Measurements from ENCODE around the gene UGT1A9. TPM values are rescaled to one million over a fixed set of nuclear protein-coding genes. Genes with fewer than 3 reads are reported as not detected.

The UGT1A9 gene
- total and polyA plus RNA-seq, 2 of the 13 experiments (the other 11 are each of a cell fraction or from before 2014, with no cell fraction given): 0.07 TPM; not detected in 1

- no peak for TF ChIP-seq ZNF557 (CRISPR knock-in tag; IDR thresholded peaks at IDR 0.05)
- TF ChIP-seq ZFAT (CRISPR knock-in tag; conservative IDR thresholded peaks at IDR 0.05): no peak
- no peak for TF ChIP-seq KDM4B (CRISPR knock-in tag; IDR thresholded peaks at IDR 0.05)
- peak; percentile 70; the same call in 1 of the 2 replicates for TF ChIP-seq KDM3A (CRISPR knock-in tag; IDR thresholded peaks at IDR 0.05; ENCODE audit: low read depth)
- TF ChIP-seq ZNF501 (CRISPR knock-in tag; IDR thresholded peaks at IDR 0.05): no peak
- peak; percentile 95 for TF ChIP-seq ARID3A (IDR thresholded peaks at IDR 0.05; ENCODE audit: low read depth, low read length)
- no peak for TF ChIP-seq ZNF768 (CRISPR knock-in tag; IDR thresholded peaks at IDR 0.05)
- TF ChIP-seq GMEB2 (CRISPR knock-in tag; IDR thresholded peaks at IDR 0.05; ENCODE audit: low read depth): no peak
- TF ChIP-seq TFDP2 (CRISPR knock-in tag; IDR thresholded peaks at IDR 0.05): peak; percentile 52
- 0 out of 2 replicates have a peak, but pooled peaks have one; percentile 2 for TF ChIP-seq ARNT (IDR thresholded peaks at IDR 0.05)
- no peak for TF ChIP-seq ZNF333 (CRISPR knock-in tag; IDR thresholded peaks at IDR 0.05; ENCODE audit: borderline replicate concordance)
- TF ChIP-seq ZSCAN25 (CRISPR knock-in tag; IDR thresholded peaks at IDR 0.05): 0 out of 2 replicates have a peak, but pooled peaks have one; percentile 52
- no peak for TF ChIP-seq MBNL3 (CRISPR knock-in tag; conservative IDR thresholded peaks at IDR 0.05)
- TF ChIP-seq ZNF235 (CRISPR knock-in tag; IDR thresholded peaks at IDR 0.05; ENCODE audit: borderline replicate concordance): 0 out of 2 replicates have a peak, but pooled peaks have one; percentile 25
- no peak for TF ChIP-seq STAG1 (CRISPR knock-in tag; IDR thresholded peaks at IDR 0.05)
- TF ChIP-seq DRAP1 (CRISPR knock-in tag; IDR thresholded peaks at IDR 0.05): peak; percentile 55; the same call in 1 of the 2 replicates
- TF ChIP-seq ZKSCAN8 (CRISPR knock-in tag; IDR thresholded peaks at IDR 0.05; ENCODE audit: borderline replicate concordance): peak; percentile 85
- TF ChIP-seq YEATS4 (CRISPR knock-in tag; IDR thresholded peaks at IDR 0.05; ENCODE audit: borderline replicate concordance): peak; percentile 47; the same call in 1 of the 2 replicates
- no peak for TF ChIP-seq PAWR (CRISPR knock-in tag; IDR thresholded peaks at IDR 0.05; ENCODE audit: borderline replicate concordance)
- TF ChIP-seq MLLT10 (CRISPR knock-in tag; IDR thresholded peaks at IDR 0.05): no peak
- TF ChIP-seq CAMTA2 (CRISPR knock-in tag; IDR thresholded peaks at IDR 0.05; ENCODE audit: borderline replicate concordance): no peak
- TF ChIP-seq NR2F2 (IDR thresholded peaks at IDR 0.05; ENCODE audit: borderline replicate concordance, low read depth): peak; percentile 100
- TF ChIP-seq TFAP4 (IDR thresholded peaks at IDR 0.05; ENCODE audit: borderline replicate concordance, low read depth): peak; percentile 71; the same call in 1 of the 2 replicates
Measured at GRCh38 chr2:233745073-233745755, 73.5 kb downstream of the UGT1A9 start (continued).
